CD8-positive, alpha-beta memory T cell (primary cell): ENCODE measurements around the gene CARS1. TPM values are rescaled to one million over a fixed set of nuclear protein-coding genes. Genes with fewer than 3 reads are reported as not detected.

Experiments
- CTCF ChIA-PET: fragments of 350-600 bp; sonication (Branson Sonifier 250); formaldehyde crosslinking; loops from one replicate; lab custom pipeline; 2021; ENCODE audit warnings: antibody characterized with exemption; lab: Charles Lee
- POLR2A ChIA-PET: fragments of 350-600 bp; sonication (Branson Sonifier 250); formaldehyde crosslinking; loops from one replicate; lab custom pipeline; 2021; ENCODE audit warnings: antibody characterized with exemption; lab: Charles Lee
- DNase-seq, 5 donors: peaks; one replicate each; pipeline versions ENCODE4 v3.0.0 to v3.0.0-alpha.2; 2020 to 2022; ENCODE audit warnings: mixed read lengths in 1 of 5
- H3K27ac ChIP-seq: one replicate; pipeline ENCODE4 v1.7.0; 2013; ENCODE audit warnings: low read depth, mild to moderate bottlenecking, low read length, moderate library complexity
- H3K27me3 ChIP-seq: 2 replicates; pipeline ENCODE4 v1.7.0; 2013; ENCODE audit warnings: low read length, mild to moderate bottlenecking; ENCODE audit not compliant: insufficient read depth, poor library complexity, severe bottlenecking
- H3K36me3 ChIP-seq: 2 replicates; pipeline ENCODE4 v1.7.0; 2013; ENCODE audit warnings: mild to moderate bottlenecking, low read length, moderate library complexity; ENCODE audit not compliant: insufficient read depth
- H3K4me1 ChIP-seq: 2 replicates; pipeline ENCODE4 v1.7.0; 2013; ENCODE audit warnings: mild to moderate bottlenecking, low read length, moderate library complexity; ENCODE audit not compliant: insufficient read depth
- H3K4me3 ChIP-seq: 2 replicates; pipeline ENCODE4 v1.7.0; 2013; ENCODE audit warnings: mild to moderate bottlenecking, low read length
- H3K9me3 ChIP-seq: 2 replicates; pipeline ENCODE4 v1.7.0; 2013; ENCODE audit warnings: mild to moderate bottlenecking, low read length
- H3K27ac Mint-ChIP-seq, 8 donors: one replicate each; pipeline ENCODE4 v1.8.0; 2020 to 2021; ENCODE audit warnings: mixed read lengths in 8 of 8, mild to moderate bottlenecking in 6 of 8, inconsistent platforms in 3 of 8, moderate library complexity in 3 of 8
- H3K27me3 Mint-ChIP-seq, 2 donors: one replicate each; pipeline ENCODE4 v1.8.0; 2020 to 2021; ENCODE audit warnings: mixed read lengths in 2 of 2, mild to moderate bottlenecking in 1 of 2, moderate library complexity in 1 of 2
- H3K36me3 Mint-ChIP-seq, 3 donors: one replicate each; pipeline ENCODE4 v1.8.0; 2020 to 2021; ENCODE audit warnings: mixed read lengths in 3 of 3, inconsistent platforms in 1 of 3, mild to moderate bottlenecking in 1 of 3
- H3K4me1 Mint-ChIP-seq, 3 donors: one replicate each; pipeline ENCODE4 v1.8.0; 2020 to 2021; ENCODE audit warnings: mixed read lengths in 3 of 3, inconsistent platforms in 1 of 3, mild to moderate bottlenecking in 1 of 3
- H3K4me3 Mint-ChIP-seq, 7 donors: one replicate each; pipeline ENCODE4 v1.8.0; 2020 to 2021; ENCODE audit warnings: mixed read lengths in 7 of 7, mild to moderate bottlenecking in 6 of 7, moderate library complexity in 4 of 7, inconsistent platforms in 2 of 7
- H3K9me3 Mint-ChIP-seq, 5 donors: one replicate each; pipeline ENCODE4 v1.8.0; 2020 to 2022; ENCODE audit warnings: mixed read lengths in 5 of 5, mild to moderate bottlenecking in 3 of 5, moderate library complexity in 2 of 5, inconsistent platforms in 1 of 5
- polyA plus RNA-seq: library from polyadenylated mRNA; unstranded; fragments of 300-500 nt; fragmentation: Illumina TruSeq; gene quantifications from one replicate; pipeline ENCODE4 v1.2.3, GENCODE V29; 2021
- total RNA-seq, 2 experiments: library from RNA; stranded (reverse); gene quantifications; one replicate each; pipeline ENCODE4 v1.2.3, GENCODE V29; 2021

CARS1 gene
- total RNA-seq: 10 to 100 TPM; 81.2 to 83.3 TPM
- 43.4 TPM for polyA plus RNA-seq

DNA sequence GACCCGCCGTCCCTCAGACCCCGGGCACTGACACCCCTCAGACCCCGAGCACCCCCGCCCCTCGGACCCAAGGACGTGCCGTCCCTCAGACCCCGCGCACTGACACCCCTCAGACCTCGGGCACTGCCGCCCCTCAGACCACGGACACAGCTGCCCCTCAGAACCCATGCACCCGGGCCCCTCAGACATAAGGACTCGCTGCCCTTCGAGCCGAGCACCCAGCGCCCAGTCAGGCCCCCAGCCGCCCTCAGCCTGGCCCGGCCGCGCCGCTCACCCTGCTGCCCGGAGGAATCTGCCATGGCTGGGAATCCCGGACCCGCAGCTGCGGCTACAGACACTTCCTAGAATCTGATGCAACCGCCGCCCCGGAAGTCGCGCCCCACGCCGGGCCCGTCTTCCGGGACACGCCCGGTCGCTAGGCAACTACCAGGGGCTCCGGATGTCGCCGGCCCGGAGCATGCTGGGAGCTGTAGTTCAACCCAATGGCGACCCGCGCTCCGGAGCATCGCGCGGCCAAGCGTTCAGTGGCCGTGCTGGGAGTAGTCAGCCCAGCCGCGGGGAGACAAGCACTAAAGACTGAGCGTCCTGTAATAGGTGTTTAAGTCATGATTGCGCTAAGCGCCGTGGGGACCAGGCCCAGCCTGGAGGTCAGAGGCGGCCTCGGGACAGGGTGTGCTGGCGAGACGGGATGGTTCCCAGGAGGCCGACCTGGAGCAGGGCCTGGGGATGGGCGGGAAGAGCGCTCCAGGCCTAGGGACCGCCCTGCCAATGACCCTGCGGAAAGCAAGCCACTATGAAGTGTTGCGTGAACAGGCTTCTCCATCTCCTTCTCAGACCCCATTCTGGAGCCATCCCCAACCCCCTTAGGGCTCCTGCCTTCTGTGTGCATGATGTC is at the start of gene CARS1:
Gene CARS1 (minus strand): TSS at position 355 of the 895 bp plus-strand sequence. CDS start 56 bp downstream, at position 299.
- CTCF ChIA-PET: interaction anchor here (1.0 to 3.3 kb wide), 5 partner anchors 14 to 525 kb away, joined by 3 to 11 read pairs (median 3); no protein-coding TSS in a partner anchor
- Histone ChIP-seq H3K36me3 (peaks cover 8% of the 10 kb centered on the region), H3K27me3 (no peaks in the 10 kb centered on the region), H3K4me1 (peaks cover 11% of the 10 kb centered on the region), H3K4me3 (peak within 1 kb of the TSS; percentile 78), H3K27ac (peak within 1 kb of the TSS; percentile 90), H3K9me3 (no peaks in the 10 kb centered on the region)
- Mint-ChIP-seq H3K4me1 (peaks cover 23 to 46% (median 33%) of the 10 kb centered on the region in 3 donors), H3K27ac (peak within 1 kb of the TSS; percentile 85 to 97 (median 90)), H3K9me3 (no peaks in the 10 kb centered on the region), H3K27me3 (peaks cover 0 to 7% of the 10 kb centered on the region in 2 donors), H3K4me3 (peak within 1 kb of the TSS; percentile 83 to 96 (median 88)), H3K36me3 (peaks cover 0 to 26% (median 5%) of the 10 kb centered on the region in 3 donors)
- peak; percentile 90 to 94 (median 92) for DNase-seq
- POLR2A ChIA-PET: interaction anchor here (2.0 kb wide), 1 partner anchor 43 kb away, joined by 6 read pairs; no protein-coding TSS in a partner anchor

DNA sequence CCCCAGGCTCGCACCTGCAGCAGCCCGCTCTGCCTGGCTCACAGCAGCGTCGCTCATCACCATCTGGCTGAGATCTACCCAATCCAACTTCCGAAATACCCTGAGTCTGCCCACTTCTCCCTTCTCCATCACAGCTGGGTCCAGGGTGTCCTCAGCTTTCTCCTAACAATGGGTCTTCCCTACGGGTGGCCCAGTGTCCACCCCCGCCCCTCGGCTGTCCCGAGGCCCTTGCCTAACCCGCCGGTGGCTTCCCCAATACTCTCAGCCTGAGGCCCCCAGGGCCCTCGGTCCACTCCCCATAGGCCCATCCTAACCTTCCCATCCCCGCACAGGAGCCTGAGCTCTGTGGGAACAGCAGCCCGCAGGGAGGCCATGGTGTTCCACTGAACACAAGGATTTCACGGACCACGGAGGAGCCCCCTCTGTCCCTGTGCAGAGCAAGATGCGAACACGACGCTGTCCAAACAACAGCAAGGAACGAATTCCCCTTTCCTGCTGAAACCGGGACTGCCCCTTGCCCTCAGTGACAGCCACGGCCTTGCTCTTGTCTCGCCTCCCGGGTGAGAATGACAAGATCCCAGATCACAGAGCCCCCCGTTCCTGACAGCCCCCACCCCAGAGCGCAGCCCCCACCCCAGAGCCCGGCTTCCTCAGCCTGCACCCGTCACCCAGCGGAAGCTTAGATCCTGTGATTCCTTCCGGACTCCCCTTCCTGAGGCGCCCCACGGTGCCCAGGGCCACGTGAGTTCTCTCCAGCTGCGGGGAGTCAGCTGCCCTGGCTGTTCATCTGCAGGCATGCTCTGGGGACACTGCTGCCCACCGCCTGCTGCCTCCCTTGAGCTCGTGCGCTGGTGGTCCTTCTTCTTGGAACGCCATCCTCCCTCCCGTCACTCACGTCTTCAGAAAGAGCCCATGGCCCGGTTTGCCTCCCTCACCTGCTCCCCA is 48.8 kb upstream of the CARS1 start:
- Mint-ChIP-seq H3K9me3 (no peaks in the 10 kb centered on the region), H3K27ac (no peak overlapping the region), H3K4me1 (peaks cover 0 to 2% (median 0%) of the 10 kb centered on the region in 3 donors), H3K27me3 (peaks cover 0 to 3% of the 10 kb centered on the region in 2 donors), H3K36me3 (no peaks in the 10 kb centered on the region), H3K4me3 (no peak overlapping the region)
- H3K9me3 ChIP-seq: no peaks in the 10 kb centered on the region
- H3K36me3 ChIP-seq: no peaks in the 10 kb centered on the region
- POLR2A ChIA-PET: no interaction called here
- no peak for DNase-seq
- no peak overlapping the region for H3K4me3 ChIP-seq
- no peak overlapping the region for H3K27ac ChIP-seq
- CTCF ChIA-PET: no interaction called here
- H3K27me3 ChIP-seq: no peaks in the 10 kb centered on the region
- H3K4me1 ChIP-seq: no peaks in the 10 kb centered on the region

DNA sequence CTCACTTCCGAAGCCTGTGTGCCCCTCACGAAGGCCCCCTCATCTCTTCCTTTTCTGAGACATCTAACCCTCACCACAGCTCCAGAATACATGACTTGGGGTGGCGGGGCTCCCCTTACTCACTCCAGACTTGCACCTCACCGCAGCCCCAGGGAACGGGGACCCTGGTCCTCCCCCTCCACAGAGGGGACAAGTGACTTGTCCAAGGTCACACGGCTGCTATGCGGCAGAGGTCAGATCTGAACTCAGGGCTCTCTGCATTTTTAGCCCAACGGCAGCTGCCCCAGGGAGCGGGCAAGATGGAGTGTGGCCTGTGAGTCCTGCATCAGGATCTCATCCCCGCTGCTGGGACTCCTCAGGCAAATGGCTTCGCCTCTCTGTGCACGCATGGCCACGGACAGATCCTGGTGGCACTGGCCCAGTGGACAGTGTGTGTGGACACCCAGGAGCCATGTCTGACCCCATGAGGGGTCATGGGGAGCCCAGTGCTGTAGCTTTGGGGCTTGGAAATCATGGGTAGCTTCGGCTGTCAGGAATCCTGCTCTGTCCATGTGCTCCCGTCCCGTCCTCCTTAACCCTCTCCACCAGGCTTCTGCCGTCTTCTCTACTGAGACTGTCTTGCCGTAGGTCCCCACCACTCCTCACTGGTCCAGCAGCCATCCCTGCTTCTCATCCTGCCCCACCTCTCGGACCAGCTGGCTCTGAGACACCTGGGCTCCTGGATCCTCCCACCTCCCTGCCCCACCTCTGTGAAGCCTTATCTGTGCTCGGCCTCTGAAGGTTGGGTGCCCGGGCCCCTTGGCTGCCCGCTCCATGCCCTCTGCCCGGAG is 48.0 kb upstream of the CARS1 start:
- ChIA-PET POLR2A (no interaction called here), CTCF (no interaction called here)
- H3K9me3 ChIP-seq: no peaks in the 10 kb centered on the region
- DNase-seq: no peak
- Mint-ChIP-seq H3K36me3 (no peaks in the 10 kb centered on the region), H3K4me3 (no peak overlapping the region), H3K27me3 (peaks cover 0 to 3% of the 10 kb centered on the region in 2 donors), H3K27ac (peak overlapping the region in 3 of 8 donors; percentile 37 to 79 (median 47)), H3K4me1 (peaks cover 0 to 5% (median 5%) of the 10 kb centered on the region in 3 donors), H3K9me3 (no peaks in the 10 kb centered on the region)
- H3K4me1 ChIP-seq: no peaks in the 10 kb centered on the region
- H3K27ac ChIP-seq: no peak overlapping the region
- H3K27me3 ChIP-seq: no peaks in the 10 kb centered on the region
- no peak overlapping the region for H3K4me3 ChIP-seq
- H3K36me3 ChIP-seq: no peaks in the 10 kb centered on the region

DNA sequence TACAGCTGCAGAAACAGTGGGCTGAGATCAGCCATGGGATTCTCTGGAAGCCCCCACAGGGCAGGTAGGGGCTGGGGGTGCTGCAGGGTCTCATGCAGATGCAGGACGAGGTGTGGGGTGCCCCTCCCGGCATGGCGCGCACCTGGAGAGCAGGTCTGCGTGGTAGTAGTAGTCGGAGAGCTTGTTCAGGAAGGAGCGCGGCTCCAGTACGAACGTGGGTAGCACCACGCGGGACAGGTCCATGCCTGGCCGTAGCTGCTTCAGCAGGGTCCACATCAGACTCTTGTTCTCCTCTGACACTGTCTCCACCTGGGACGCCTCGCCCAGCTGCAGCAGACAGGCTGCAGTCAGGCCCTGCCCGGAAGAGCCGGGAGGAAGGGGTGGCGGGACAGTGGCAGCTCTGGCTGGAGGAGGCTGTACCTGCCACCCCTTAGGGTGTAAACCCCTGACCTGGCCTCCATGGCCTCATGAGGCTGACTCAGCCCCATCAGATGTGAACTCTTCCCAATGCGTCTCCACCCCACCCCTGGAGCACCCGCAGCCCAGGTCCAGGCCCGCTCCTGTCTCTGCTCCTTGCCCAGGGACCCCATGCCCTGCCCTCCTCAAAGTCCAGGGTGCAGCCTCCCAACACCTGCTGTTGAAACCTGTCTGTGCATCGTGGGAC is 47.0 kb upstream of the CARS1 start:
- H3K4me3 Mint-ChIP-seq: no peak overlapping the region
- H3K4me1 ChIP-seq: peaks cover 3% of the 10 kb centered on the region
- no peak overlapping the region for H3K27ac ChIP-seq
- DNase-seq: no peak
- ChIA-PET CTCF (no interaction called here), POLR2A (no interaction called here)
- peaks cover 0 to 3% of the 10 kb centered on the region in 2 donors for H3K27me3 Mint-ChIP-seq
- no peaks in the 10 kb centered on the region for H3K9me3 ChIP-seq
- peaks cover 5 to 15% (median 12%) of the 10 kb centered on the region in 3 donors for H3K4me1 Mint-ChIP-seq
- H3K36me3 ChIP-seq: no peaks in the 10 kb centered on the region
- H3K4me3 ChIP-seq: no peak overlapping the region
- no peaks in the 10 kb centered on the region for H3K9me3 Mint-ChIP-seq
- no peaks in the 10 kb centered on the region for H3K27me3 ChIP-seq
- no peaks in the 10 kb centered on the region for H3K36me3 Mint-ChIP-seq
- peak overlapping the region in 2 of 8 donors; percentile 6 to 33 for H3K27ac Mint-ChIP-seq

DNA sequence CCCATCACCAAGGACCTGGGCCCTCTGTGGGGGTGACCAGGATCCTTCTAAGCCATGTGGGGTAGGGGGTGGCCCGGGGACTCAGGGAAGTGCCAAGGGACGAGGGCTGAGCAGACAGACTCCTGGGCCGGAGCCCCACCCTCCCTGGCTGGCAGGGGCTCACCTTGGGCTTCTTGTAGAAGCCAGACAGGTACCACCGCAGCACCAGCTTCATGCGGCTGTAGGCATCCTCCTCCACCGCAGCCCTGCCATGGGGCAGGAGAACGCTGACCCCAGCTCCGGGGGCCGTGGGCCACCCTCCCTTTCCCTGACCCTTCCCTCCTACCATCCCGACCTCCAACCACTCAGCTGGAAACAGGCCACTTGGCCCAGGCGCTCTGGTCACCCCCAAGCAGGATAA is 45.9 kb upstream of the CARS1 start:
- ChIA-PET POLR2A (interaction anchor here (0.6 kb wide), 1 partner anchor 136 kb away, joined by 3 read pairs; no protein-coding TSS in a partner anchor), CTCF (interaction anchor here (1.1 kb wide), 1 partner anchor 88 kb away, joined by 3 read pairs; no protein-coding TSS in a partner anchor)
- no peak for DNase-seq
- Histone ChIP-seq H3K9me3 (no peaks in the 10 kb centered on the region), H3K27ac (no peak overlapping the region), H3K36me3 (no peaks in the 10 kb centered on the region), H3K4me3 (no peak overlapping the region), H3K4me1 (peaks cover 8% of the 10 kb centered on the region), H3K27me3 (no peaks in the 10 kb centered on the region)
- no peak overlapping the region for H3K27ac Mint-ChIP-seq
- peaks cover 0 to 3% of the 10 kb centered on the region in 2 donors for H3K27me3 Mint-ChIP-seq
- no peaks in the 10 kb centered on the region for H3K9me3 Mint-ChIP-seq
- peaks cover 11 to 21% (median 19%) of the 10 kb centered on the region in 3 donors for H3K4me1 Mint-ChIP-seq
- no peak overlapping the region for H3K4me3 Mint-ChIP-seq
- no peaks in the 10 kb centered on the region for H3K36me3 Mint-ChIP-seq

DNA sequence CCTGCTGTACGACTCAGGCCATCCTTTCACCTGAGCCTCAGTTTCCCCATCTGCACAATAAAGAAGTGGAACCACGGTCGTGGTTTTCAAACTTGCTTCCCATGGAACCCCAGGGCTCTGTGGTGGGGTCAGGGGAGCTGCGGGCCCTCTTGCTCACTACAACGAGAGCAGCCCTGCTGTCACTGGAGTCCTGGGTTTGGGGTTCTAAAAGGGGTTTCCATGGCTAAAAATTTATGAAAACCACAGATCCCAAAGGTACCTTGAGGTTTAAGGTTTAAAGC is 45.4 kb upstream of the CARS1 start:
- Mint-ChIP-seq H3K27ac (no peak overlapping the region), H3K27me3 (peaks cover 0 to 3% of the 10 kb centered on the region in 2 donors), H3K36me3 (no peaks in the 10 kb centered on the region), H3K4me1 (peaks cover 13 to 22% (median 20%) of the 10 kb centered on the region in 3 donors), H3K4me3 (no peak overlapping the region), H3K9me3 (no peaks in the 10 kb centered on the region)
- no peaks in the 10 kb centered on the region for H3K27me3 ChIP-seq
- ChIA-PET CTCF (interaction anchor here (1.1 kb wide), 1 partner anchor 88 kb away, joined by 3 read pairs; no protein-coding TSS in a partner anchor), POLR2A (interaction anchor here (0.6 kb wide), 1 partner anchor 137 kb away, joined by 3 read pairs; no protein-coding TSS in a partner anchor)
- no peaks in the 10 kb centered on the region for H3K36me3 ChIP-seq
- no peak for DNase-seq
- H3K9me3 ChIP-seq: no peaks in the 10 kb centered on the region
- H3K4me1 ChIP-seq: peaks cover 8% of the 10 kb centered on the region
- H3K27ac ChIP-seq: no peak overlapping the region
- H3K4me3 ChIP-seq: no peak overlapping the region
